Endothelial cell of umbilical vein (primary cell): Measurements from ENCODE around the gene VRK2.

Experiments used
- EZH2 ChIP-seq: IDR thresholded peaks from 2 replicates; pipeline ENCODE4 v1.6.1; 2012; ENCODE audit warnings: borderline replicate concordance, low read depth, mild to moderate bottlenecking, moderate library complexity, low read length, inconsistent platforms; ENCODE audit not compliant: severe bottlenecking
- FOS ChIP-seq: IDR thresholded peaks from 2 replicates; pipeline ENCODE4 v1.6.1; 2011; ENCODE audit warnings: mild to moderate bottlenecking, low read length, moderate library complexity, borderline replicate concordance; ENCODE audit not compliant: insufficient read depth
- GATA2 ChIP-seq: IDR thresholded peaks from 2 replicates; pipeline ENCODE4 v1.7.0; 2011; ENCODE audit warnings: low read depth, mild to moderate bottlenecking, moderate library complexity, mixed read lengths, low read length; ENCODE audit not compliant: insufficient read length, insufficient read depth
- JUN ChIP-seq: IDR thresholded peaks from 2 replicates; pipeline ENCODE4 v1.6.1; 2011; ENCODE audit warnings: borderline replicate concordance, low read depth; ENCODE audit not compliant: insufficient read length, insufficient read depth
- MYC ChIP-seq: IDR thresholded peaks from one replicate; pipeline ENCODE4 v1.6.1; 2011; ENCODE audit warnings: mild to moderate bottlenecking, low read depth, low read length
- POLR2A ChIP-seq: IDR thresholded peaks from 2 replicates; pipeline ENCODE4 v1.6.1; 2012; ENCODE audit warnings: low read depth, mild to moderate bottlenecking, control low read depth, low read length
- POLR2AphosphoS5 ChIP-seq: IDR thresholded peaks from 2 replicates; pipeline ENCODE4 v1.6.1; 2012; ENCODE audit warnings: low read depth, mild to moderate bottlenecking, control low read depth, low read length, moderate library complexity; ENCODE audit not compliant: insufficient read depth
- TF ChIP-seq, protein P1 (sequence below), 2 donors: IDR thresholded peaks; 1 replicate in 1 of 2; 2 replicates in 1 of 2; pipeline ENCODE4 v1.5.1; 2011; ENCODE audit warnings: low read length in 2 of 2, mild to moderate bottlenecking in 2 of 2, moderate library complexity in 2 of 2, control low read depth in 1 of 2, inconsistent platforms in 1 of 2, low read depth in 1 of 2; ENCODE audit not compliant: insufficient read depth in 1 of 2; ENCODE audit errors: extremely low read depth in 1 of 2
- TF ChIP-seq, protein P2 (sequence below): IDR thresholded peaks from 2 replicates; pipeline ENCODE4 v1.6.1; 2011; ENCODE audit not compliant: insufficient read depth, insufficient read length

DNA sequence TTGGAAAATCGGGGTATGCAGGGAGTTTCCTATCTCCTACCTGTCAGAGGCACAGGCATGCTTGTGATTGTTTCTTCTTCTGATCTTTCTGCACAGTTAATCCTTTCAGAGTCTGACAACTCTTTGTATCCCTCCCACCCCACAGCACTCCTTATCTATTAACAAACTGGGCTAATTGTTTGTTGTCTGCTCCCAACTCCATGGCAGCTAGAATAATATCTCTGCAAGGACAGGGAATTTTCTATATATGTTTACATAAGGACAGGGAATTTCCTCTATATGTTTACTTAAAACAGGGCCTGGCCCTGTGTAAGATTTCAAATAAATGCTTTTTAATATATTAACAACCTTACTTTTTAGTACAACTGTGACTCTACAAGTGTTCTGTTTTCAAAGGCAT lies 36.0 kb upstream of the VRK2 start:
- TF ChIP-seq FOS (no peak), POLR2AphosphoS5 (no peak), POLR2A (no peak), EZH2 (no peak), MYC (no peak), JUN (no peak), GATA2 (no peak)
- TF ChIP-seq, protein P1, sequence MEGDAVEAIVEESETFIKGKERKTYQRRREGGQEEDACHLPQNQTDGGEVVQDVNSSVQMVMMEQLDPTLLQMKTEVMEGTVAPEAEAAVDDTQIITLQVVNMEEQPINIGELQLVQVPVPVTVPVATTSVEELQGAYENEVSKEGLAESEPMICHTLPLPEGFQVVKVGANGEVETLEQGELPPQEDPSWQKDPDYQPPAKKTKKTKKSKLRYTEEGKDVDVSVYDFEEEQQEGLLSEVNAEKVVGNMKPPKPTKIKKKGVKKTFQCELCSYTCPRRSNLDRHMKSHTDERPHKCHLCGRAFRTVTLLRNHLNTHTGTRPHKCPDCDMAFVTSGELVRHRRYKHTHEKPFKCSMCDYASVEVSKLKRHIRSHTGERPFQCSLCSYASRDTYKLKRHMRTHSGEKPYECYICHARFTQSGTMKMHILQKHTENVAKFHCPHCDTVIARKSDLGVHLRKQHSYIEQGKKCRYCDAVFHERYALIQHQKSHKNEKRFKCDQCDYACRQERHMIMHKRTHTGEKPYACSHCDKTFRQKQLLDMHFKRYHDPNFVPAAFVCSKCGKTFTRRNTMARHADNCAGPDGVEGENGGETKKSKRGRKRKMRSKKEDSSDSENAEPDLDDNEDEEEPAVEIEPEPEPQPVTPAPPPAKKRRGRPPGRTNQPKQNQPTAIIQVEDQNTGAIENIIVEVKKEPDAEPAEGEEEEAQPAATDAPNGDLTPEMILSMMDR (IDR thresholded peaks at IDR 0.05; ENCODE audit: extremely low read depth in 1 of 2, insufficient read depth in 1 of 2, low read depth in 1 of 2, low read length in 2 of 2): no peak
- TF ChIP-seq, protein P2, sequence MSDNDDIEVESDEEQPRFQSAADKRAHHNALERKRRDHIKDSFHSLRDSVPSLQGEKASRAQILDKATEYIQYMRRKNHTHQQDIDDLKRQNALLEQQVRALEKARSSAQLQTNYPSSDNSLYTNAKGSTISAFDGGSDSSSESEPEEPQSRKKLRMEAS: no peak
